Fibroblast of villous mesenchyme (primary cell): Measurements from ENCODE around the gene FAM20A. TPM values are rescaled to one million over a fixed set of nuclear protein-coding genes. Genes with fewer than 3 reads are reported as not detected.

Source experiments
- DNase-seq: peaks from one replicate; pipeline ENCODE4 v3.0.0-alpha.2; 2010; ENCODE audit warnings: low read depth
- H3K4me3 ChIP-seq: 2 replicates; pipeline ENCODE4 v1.5.1; 2011; ENCODE audit warnings: low read depth, mild to moderate bottlenecking, low read length
- CTCF ChIP-seq: IDR thresholded peaks from 2 replicates; pipeline ENCODE4 v1.5.1; 2012; ENCODE audit warnings: low read depth, mild to moderate bottlenecking, low read length; ENCODE audit not compliant: insufficient read depth
- total RNA-seq: library from RNA; depleted of rRNA; stranded (reverse); fragments of >200 nt; gene quantifications from 2 replicates; pipeline ENCODE4 v1.2.3, GENCODE V29; 2012

Gene FAM20A
- total RNA-seq, 1 donor: 2.2 TPM

DNA sequence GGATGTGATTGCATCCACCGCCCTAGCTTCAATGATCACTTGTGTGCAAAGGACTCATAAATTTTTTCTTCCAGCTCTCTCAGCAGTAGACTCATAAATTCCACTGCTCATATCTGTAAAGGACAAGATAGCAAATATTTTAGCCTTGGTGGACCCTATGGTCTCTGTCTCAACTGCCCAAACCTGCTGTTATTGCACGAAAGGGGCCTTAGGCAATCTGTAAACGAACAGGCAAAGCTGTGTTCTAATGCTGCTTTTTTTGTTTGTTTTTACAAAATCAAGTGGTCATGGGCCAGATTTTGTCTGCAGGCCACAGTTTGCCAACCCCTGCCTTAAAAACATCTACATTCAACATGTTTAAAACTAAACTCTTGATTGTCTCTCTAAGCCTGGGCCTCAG, 34.1 kb downstream of the FAM20A start:
- peak; percentile 88 for DNase-seq
- no peak overlapping the region for H3K4me3 ChIP-seq
- TF ChIP-seq CTCF: no peak

- no peak for TF ChIP-seq CTCF
- no peak overlapping the region for H3K4me3 ChIP-seq
- peak; percentile 68 for DNase-seq
Observed at GRCh38 chr17:68566442-68566738, 34.8 kb downstream of the FAM20A start.

DNA sequence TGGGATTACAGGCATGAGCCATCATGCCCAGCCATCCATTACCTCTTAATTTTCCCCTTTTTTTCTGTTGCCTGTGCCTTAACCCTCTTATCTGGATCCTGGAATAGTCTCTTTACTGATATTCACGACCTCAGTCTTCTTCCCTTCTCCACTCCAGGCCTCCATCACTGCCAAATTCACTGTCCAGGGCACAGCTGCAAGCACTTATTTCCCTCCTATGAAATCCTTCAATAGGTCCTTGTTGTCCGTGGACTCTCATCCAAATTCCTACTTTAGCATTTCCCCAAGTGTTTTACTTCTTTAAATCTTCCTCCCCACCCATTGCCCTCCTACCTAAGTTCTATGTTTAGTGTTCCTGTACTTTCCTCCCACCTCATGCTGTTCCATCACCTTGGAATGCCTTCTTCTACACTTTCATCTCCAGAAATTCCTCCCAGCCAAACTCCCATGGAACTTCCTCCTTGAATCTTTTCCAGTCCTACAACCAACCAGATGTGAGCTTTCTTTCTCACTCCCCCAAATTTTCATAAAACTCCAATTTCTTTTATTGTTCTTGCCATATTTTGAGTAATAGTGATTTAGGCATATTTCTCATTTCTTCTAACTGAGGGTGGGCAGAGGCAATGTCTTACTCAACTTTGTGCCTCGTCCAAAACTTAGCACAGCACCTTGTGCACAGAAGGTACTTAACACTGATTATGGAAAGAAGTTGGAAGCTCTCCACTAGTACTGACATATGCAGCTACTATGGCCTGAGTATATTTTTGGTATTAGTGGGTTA, 35.3 kb downstream of the FAM20A start:
- H3K4me3 ChIP-seq: no peak overlapping the region
- DNase-seq: no peak
- no peak for TF ChIP-seq CTCF

DNA sequence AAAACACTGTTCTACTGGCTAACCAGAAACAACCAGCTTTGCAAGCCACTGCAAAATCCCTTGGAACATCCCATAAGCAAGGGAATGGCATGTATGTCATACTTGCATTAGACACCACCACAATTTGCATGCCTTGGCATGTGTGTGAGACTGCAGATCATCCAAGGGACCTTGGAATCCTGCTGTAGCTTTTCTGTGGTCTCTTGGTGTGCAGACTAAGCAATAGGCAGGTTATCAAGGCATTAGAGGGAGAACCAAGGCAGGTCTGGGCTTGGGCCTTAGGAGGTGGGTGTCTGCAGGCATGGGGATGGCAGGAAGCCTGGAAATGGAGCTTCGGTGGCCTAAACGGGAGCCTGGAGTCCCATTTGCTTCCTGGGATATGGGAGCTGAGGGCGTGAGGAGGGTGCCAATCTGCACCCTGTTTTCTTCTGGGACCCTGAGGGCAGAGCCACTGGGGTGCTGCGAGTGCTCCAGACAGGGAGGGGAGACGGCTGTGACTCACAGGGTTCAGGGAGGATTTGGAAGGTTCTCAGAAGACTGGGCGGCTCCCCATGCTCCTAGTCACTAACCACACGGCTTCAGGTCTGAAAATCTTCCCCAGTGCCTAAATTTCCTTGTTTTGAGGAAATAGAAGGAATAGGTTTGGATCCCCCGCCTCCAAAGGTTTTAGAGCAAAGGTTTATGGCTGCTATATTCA, 36.6 kb downstream of the FAM20A start:
- H3K4me3 ChIP-seq: no peak overlapping the region
- TF ChIP-seq CTCF: no peak
- DNase-seq: no peak

- no peak for DNase-seq
- no peak overlapping the region for H3K4me3 ChIP-seq
- TF ChIP-seq CTCF: no peak
Observed at GRCh38 chr17:68562736-68563135, 38.4 kb downstream of the FAM20A start.

DNA sequence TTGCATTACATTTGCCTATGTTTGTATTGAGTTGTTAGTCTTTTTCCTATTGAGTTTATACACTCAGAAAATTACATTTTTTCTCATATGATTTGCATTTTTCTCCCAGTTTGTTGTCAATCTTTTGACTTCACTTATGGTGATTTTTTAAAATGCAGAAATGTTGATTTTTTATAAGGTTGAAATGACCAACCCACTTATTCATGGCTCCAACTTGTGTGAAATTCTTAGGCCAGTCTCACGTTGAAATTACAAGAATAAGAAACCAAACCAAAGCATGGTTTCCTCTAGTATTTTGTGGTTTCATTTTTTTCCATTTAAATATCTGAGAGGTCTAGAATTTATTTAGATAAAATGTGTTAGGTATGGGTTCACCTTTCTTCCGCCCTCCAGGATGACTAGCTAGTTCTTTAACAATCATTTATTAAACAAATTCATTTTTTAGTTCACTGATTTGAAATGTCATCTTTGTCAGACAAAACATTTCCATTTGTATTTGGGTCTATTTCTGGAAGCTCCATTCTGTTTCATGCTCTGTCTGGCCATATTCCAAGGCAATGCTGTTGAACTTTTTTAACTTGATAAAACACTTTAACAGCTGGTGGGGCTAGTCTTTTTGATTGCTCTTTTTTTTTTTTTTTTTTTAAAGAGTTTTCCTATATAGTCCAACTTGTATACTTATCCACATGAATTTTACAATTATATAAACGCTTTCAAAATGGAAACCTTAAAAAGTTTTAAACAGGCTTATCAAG, 40.0 kb downstream of the FAM20A start:
- no peak for TF ChIP-seq CTCF
- H3K4me3 ChIP-seq: no peak overlapping the region
- no peak for DNase-seq
